CD4-positive, alpha-beta memory T cell (primary cell): ENCODE data around the gene VPS51. TPM values are rescaled to one million over a fixed set of nuclear protein-coding genes. Genes with fewer than 3 reads are reported as not detected.

ENCODE experiments used
- CTCF ChIA-PET: fragments of 350-600 bp; sonication (Branson Sonifier 250); formaldehyde crosslinking; loops from one replicate; lab custom pipeline; 2021; ENCODE audit warnings: inconsistent platforms; ENCODE audit not compliant: partially characterized antibody; lab: Charles Lee
- POLR2A ChIA-PET: fragments of 350-600 bp; sonication (Branson Sonifier 250); formaldehyde crosslinking; loops from one replicate; lab custom pipeline; 2021; ENCODE audit not compliant: partially characterized antibody; lab: Charles Lee
- DNase-seq, 5 donors: peaks; one replicate each; pipeline versions ENCODE4 v3.0.0 to v3.0.0-alpha.2; 2020 to 2022; ENCODE audit warnings: mixed read lengths in 1 of 5
- H3K27ac ChIP-seq: one replicate; pipeline ENCODE4 v1.7.0; 2013; ENCODE audit warnings: low read depth, low read length
- H3K27me3 ChIP-seq: 2 replicates; pipeline ENCODE4 v1.7.0; 2013; ENCODE audit warnings: mild to moderate bottlenecking, low read length, moderate library complexity; ENCODE audit not compliant: insufficient read depth
- H3K36me3 ChIP-seq: 2 replicates; pipeline ENCODE4 v1.7.0; 2013; ENCODE audit warnings: mild to moderate bottlenecking, low read length, moderate library complexity; ENCODE audit not compliant: insufficient read depth
- H3K4me1 ChIP-seq: 2 replicates; pipeline ENCODE4 v1.7.0; 2013; ENCODE audit warnings: mild to moderate bottlenecking, low read length, moderate library complexity; ENCODE audit not compliant: insufficient read depth
- H3K4me3 ChIP-seq, 2 donors: one replicate each; pipeline ENCODE4 v1.7.0; 2013; ENCODE audit warnings: low read length in 2 of 2, mild to moderate bottlenecking in 1 of 2
- H3K9me3 ChIP-seq, 2 donors: one replicate each; pipeline ENCODE4 v1.7.0; 2013; ENCODE audit warnings: low read length in 2 of 2, control low read depth in 1 of 2; ENCODE audit not compliant: control insufficient read depth in 1 of 2
- H3K27ac Mint-ChIP-seq, 7 donors: one replicate each; pipeline ENCODE4 v1.8.0; 2020 to 2021; ENCODE audit warnings: mixed read lengths in 7 of 7, mild to moderate bottlenecking in 6 of 7, inconsistent platforms in 3 of 7, moderate library complexity in 3 of 7
- H3K27me3 Mint-ChIP-seq, 2 donors: one replicate each; pipeline ENCODE4 v1.8.0; 2020 to 2021; ENCODE audit warnings: mixed read lengths in 2 of 2
- H3K36me3 Mint-ChIP-seq, 2 donors: one replicate each; pipeline ENCODE4 v1.8.0; 2020 to 2021; ENCODE audit warnings: mixed read lengths in 2 of 2, inconsistent platforms in 1 of 2, mild to moderate bottlenecking in 1 of 2
- H3K4me1 Mint-ChIP-seq, 4 donors: one replicate each; pipeline ENCODE4 v1.8.0; 2020 to 2021; ENCODE audit warnings: mixed read lengths in 4 of 4, mild to moderate bottlenecking in 1 of 4
- H3K4me3 Mint-ChIP-seq, 8 donors: one replicate each; pipeline ENCODE4 v1.8.0; 2020 to 2021; ENCODE audit warnings: mixed read lengths in 8 of 8, mild to moderate bottlenecking in 7 of 8, moderate library complexity in 6 of 8, inconsistent platforms in 3 of 8
- H3K9me3 Mint-ChIP-seq, 8 donors: one replicate each; pipeline ENCODE4 v1.8.0; 2020 to 2021; ENCODE audit warnings: mixed read lengths in 8 of 8, mild to moderate bottlenecking in 5 of 8, inconsistent platforms in 3 of 8, moderate library complexity in 1 of 8
- intact Hi-C: fragments of 100-400 bp; cut with micrococcal nuclease; formaldehyde crosslinking; loops from one replicate; pipeline ENCODE4 v1.15.1; 2023
- microRNA-seq: library from miRNA; unstranded; fragments of <30 nt; microRNA quantifications from one replicate; pipeline ENCODE4 v1.2.0, GENCODE V29; 2021; ENCODE audit warnings: borderline replicate concordance, borderline number of aligned reads, borderline microRNAs expressed, mixed read lengths
- polyA plus RNA-seq, 2 donors: library from polyadenylated mRNA; unstranded; fragments of 300-500 nt; fragmentation: Illumina TruSeq; gene quantifications; one replicate each; pipeline ENCODE4 v1.2.3, GENCODE V29; 2021
- total RNA-seq, 2 experiments: library from RNA; stranded (reverse); gene quantifications; one replicate each; pipeline ENCODE4 v1.2.3, GENCODE V29; 2021

VPS51 gene
- total and polyA plus RNA-seq, 4 experiments from 2014 or later: 87.0 to 226 (median 167) TPM

GRCh38 chr11:65160643-65161042, 64.6 kb downstream of the VPS51 start:
- H3K4me3 Mint-ChIP-seq: no peak overlapping the region
- no peaks in the 10 kb centered on the region for H3K9me3 Mint-ChIP-seq
- Histone ChIP-seq H3K4me3 (no peak overlapping the region), H3K27me3 (no peaks in the 10 kb centered on the region), H3K27ac (no peak overlapping the region), H3K9me3 (no peaks in the 10 kb centered on the region), H3K36me3 (no peaks in the 10 kb centered on the region), H3K4me1 (no peaks in the 10 kb centered on the region)
- DNase-seq: no peak
- ChIA-PET CTCF (no interaction called here), POLR2A (no interaction called here)
- no peaks in the 10 kb centered on the region for H3K36me3 Mint-ChIP-seq
- no peak overlapping the region for H3K27ac Mint-ChIP-seq
- no peaks in the 10 kb centered on the region for H3K4me1 Mint-ChIP-seq
- intact Hi-C loops: no loop called here
- peaks cover 0 to 4% of the 10 kb centered on the region in 2 donors for H3K27me3 Mint-ChIP-seq

Small RNA genes within 50 kb of the gene (microRNA-seq; reads per million reads assigned to microRNA genes)
- not detected for gene MIR6751

Other genes starting within 250 kb of the VPS51 start
- 100 to 1,000 TPM; 268 to 279 TPM for gene EHD1, start 217.6 kb upstream of the VPS51 start, total RNA-seq
- gene EHD1, start 217.6 kb upstream of the VPS51 start, polyA plus RNA-seq: 100 to 1,000 TPM; 125 to 200 TPM
- 10 to 100 TPM; 45.7 to 47.3 TPM for gene ATG2A, start 179.0 kb upstream of the VPS51 start, total RNA-seq
- gene ATG2A, start 179.0 kb upstream of the VPS51 start, polyA plus RNA-seq: 1 to 10 TPM; 4.1 to 6.3 TPM
- gene PPP2R5B, start 171.5 kb upstream of the VPS51 start, total RNA-seq: 10 to 100 TPM; 14.0 to 15.8 TPM
- 1 to 10 TPM; 5.6 to 8.8 TPM for gene PPP2R5B, start 171.5 kb upstream of the VPS51 start, polyA plus RNA-seq
- gene GPHA2, start 160.3 kb upstream of the VPS51 start, total RNA-seq: under 1 TPM in 1 of 2 experiments, not detected in 1; 0.47 TPM
- not detected for gene GPHA2, start 160.3 kb upstream of the VPS51 start, polyA plus RNA-seq
- gene MAJIN, start 124.1 kb upstream of the VPS51 start, total RNA-seq: under 1 TPM; 0.44 to 0.91 TPM
- gene MAJIN, start 124.1 kb upstream of the VPS51 start, polyA plus RNA-seq: not detected
- gene BATF2, start 99.2 kb upstream of the VPS51 start, total RNA-seq: under 1 TPM in 1 of 2 experiments, not detected in 1; 0.17 TPM
- gene BATF2, start 99.2 kb upstream of the VPS51 start, polyA plus RNA-seq: not detected
- gene ARL2, start 82.1 kb upstream of the VPS51 start, total RNA-seq: 10 to 100 TPM; 30.6 to 32.3 TPM
- 100 to 1,000 TPM in 1 of 2 donors, 10 to 100 TPM in 1; 83.5 to 114 TPM for gene ARL2, start 82.1 kb upstream of the VPS51 start, polyA plus RNA-seq
- gene SNX15, start 68.8 kb upstream of the VPS51 start, total RNA-seq: 10 to 100 TPM; 24.5 to 26.7 TPM
- 10 to 100 TPM; 19.8 to 23.2 TPM for gene SNX15, start 68.8 kb upstream of the VPS51 start, polyA plus RNA-seq
- gene SAC3D1, start 55.0 kb upstream of the VPS51 start, total RNA-seq: 10 to 100 TPM in 1 of 2 experiments, 1 to 10 TPM in 1; 9.4 to 10.5 TPM
- gene SAC3D1, start 55.0 kb upstream of the VPS51 start, polyA plus RNA-seq: 10 to 100 TPM in 1 of 2 donors, 1 to 10 TPM in 1; 6.8 to 10.6 TPM
- 10 to 100 TPM; 22.4 to 23.4 TPM for gene NAALADL1, start 37.7 kb upstream of the VPS51 start, total RNA-seq
- gene NAALADL1, start 37.7 kb upstream of the VPS51 start, polyA plus RNA-seq: 10 to 100 TPM; 16.6 to 27.0 TPM
- gene CDCA5, start 12.2 kb upstream of the VPS51 start, total RNA-seq: under 1 TPM; 0.41 to 0.64 TPM
- under 1 TPM in 1 of 2 donors, not detected in 1; 0.41 TPM for gene CDCA5, start 12.2 kb upstream of the VPS51 start, polyA plus RNA-seq
- gene ZFPL1, start 12.0 kb upstream of the VPS51 start, total RNA-seq: 10 to 100 TPM; 48.6 to 51.9 TPM
- gene ZFPL1, start 12.0 kb upstream of the VPS51 start, polyA plus RNA-seq: 10 to 100 TPM; 28.7 to 31.0 TPM
- 10 to 100 TPM; 22.4 to 27.2 TPM for gene TM7SF2, start 15.7 kb downstream of the VPS51 start, total RNA-seq
- gene TM7SF2, start 15.7 kb downstream of the VPS51 start, polyA plus RNA-seq: 10 to 100 TPM in 1 of 2 donors, 1 to 10 TPM in 1; 9.1 to 12.1 TPM
- 10 to 100 TPM; 15.9 to 16.5 TPM for gene ZNHIT2, start 21.5 kb downstream of the VPS51 start, total RNA-seq
- gene ZNHIT2, start 21.5 kb downstream of the VPS51 start, polyA plus RNA-seq: 10 to 100 TPM; 13.1 to 22.5 TPM
- gene FAU, start 25.9 kb downstream of the VPS51 start, total RNA-seq: 1,000 to 10,000 TPM; 1,571 to 1,690 TPM
- 1,000 to 10,000 TPM in 1 of 2 donors, 100 to 1,000 TPM in 1; 913 to 1,018 TPM for gene FAU, start 25.9 kb downstream of the VPS51 start, polyA plus RNA-seq
- gene MRPL49, start 26.1 kb downstream of the VPS51 start, total RNA-seq: 10 to 100 TPM; 59.6 to 60.6 TPM
- gene MRPL49, start 26.1 kb downstream of the VPS51 start, polyA plus RNA-seq: 100 to 1,000 TPM in 1 of 2 donors, 10 to 100 TPM in 1; 81.1 to 118 TPM
- gene SYVN1, start 38.3 kb downstream of the VPS51 start, total RNA-seq: 10 to 100 TPM; 74.0 to 76.5 TPM
- 10 to 100 TPM in 1 of 2 donors, 1 to 10 TPM in 1; 2.8 to 17.0 TPM for gene SYVN1, start 38.3 kb downstream of the VPS51 start, polyA plus RNA-seq
- not detected for gene SPDYC, start 74.0 kb downstream of the VPS51 start, total RNA-seq
- not detected for gene SPDYC, start 74.0 kb downstream of the VPS51 start, polyA plus RNA-seq
- gene CAPN1, start 85.7 kb downstream of the VPS51 start, total RNA-seq: 100 to 1,000 TPM; 135 to 141 TPM
- 100 to 1,000 TPM; 115 to 127 TPM for gene CAPN1, start 85.7 kb downstream of the VPS51 start, polyA plus RNA-seq
- 10 to 100 TPM; 26.4 to 27.3 TPM for gene POLA2, start 165.7 kb downstream of the VPS51 start, total RNA-seq
- gene POLA2, start 165.7 kb downstream of the VPS51 start, polyA plus RNA-seq: 10 to 100 TPM in 1 of 2 donors, 1 to 10 TPM in 1; 7.8 to 13.7 TPM
- gene CDC42EP2, start 218.7 kb downstream of the VPS51 start, total RNA-seq: under 1 TPM; 0.55 to 0.67 TPM
- not detected for gene CDC42EP2, start 218.7 kb downstream of the VPS51 start, polyA plus RNA-seq
- 100 to 1,000 TPM; 101 to 102 TPM for gene DPF2, start 237.6 kb downstream of the VPS51 start, total RNA-seq
- gene DPF2, start 237.6 kb downstream of the VPS51 start, polyA plus RNA-seq: 10 to 100 TPM; 65.1 to 67.8 TPM